Stimulated activated naive B cell treated with anti-CD40 and anti-IgM and Interleukin-4, amounts not matched to agents 10 μg/mL and 1 μg/mL and 100 μg/mL, for 72 hours (primary cell): Measurements from ENCODE around the gene AKT1S1.

Source experiments
- ATAC-seq, 2 donors: fragments of 150-1000 bp; cut with Tn5 transposase; replicated peaks; 2 replicates each; pipeline ENCODE4 v1.10.0; 2021; ENCODE audit warnings: moderate library complexity in 1 of 2
- DNase-seq: peaks from one replicate; pipeline ENCODE4 v3.0.0; 2021
- H3K27ac Mint-ChIP-seq: one replicate; pipeline ENCODE4 v1.8.0; 2022; ENCODE audit warnings: mild to moderate bottlenecking, mixed read lengths
- H3K27me3 Mint-ChIP-seq, 2 donors: one replicate each; pipeline ENCODE4 v1.8.0; 2022; ENCODE audit warnings: mixed read lengths in 2 of 2
- H3K36me3 Mint-ChIP-seq, 2 donors: one replicate each; pipeline ENCODE4 v1.8.0; 2022; ENCODE audit warnings: mixed read lengths in 2 of 2, mild to moderate bottlenecking in 1 of 2
- H3K4me1 Mint-ChIP-seq, 2 donors: one replicate each; pipeline ENCODE4 v1.8.0; 2022; ENCODE audit warnings: mixed read lengths in 2 of 2, mild to moderate bottlenecking in 1 of 2
- H3K4me3 Mint-ChIP-seq, 2 donors: one replicate each; pipeline ENCODE4 v1.8.0; 2022; ENCODE audit warnings: mild to moderate bottlenecking in 2 of 2, mixed read lengths in 2 of 2, moderate library complexity in 1 of 2
- H3K9me3 Mint-ChIP-seq, 2 donors: one replicate each; pipeline ENCODE4 v1.8.0; 2022; ENCODE audit warnings: mixed read lengths in 2 of 2, mild to moderate bottlenecking in 1 of 2

Gene AKT1S1

DNA sequence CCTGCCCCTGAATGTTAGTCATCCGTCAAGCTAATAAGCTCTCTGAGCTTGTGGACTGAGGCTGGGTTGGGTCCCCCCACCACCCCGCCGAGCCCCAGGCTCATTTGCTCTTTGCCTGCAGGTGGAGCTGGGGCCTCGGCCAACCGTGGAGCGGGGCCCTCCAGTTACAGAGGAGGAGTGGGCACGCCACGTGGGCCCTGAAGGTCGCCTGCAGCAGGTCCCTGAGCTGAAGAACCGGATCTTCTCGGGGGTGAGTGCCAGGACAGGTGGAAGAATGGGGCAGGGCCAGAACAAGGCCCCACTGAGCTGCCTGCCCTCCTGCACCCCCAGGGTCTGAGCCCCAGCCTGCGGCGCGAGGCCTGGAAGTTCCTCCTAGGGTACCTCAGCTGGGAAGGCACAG, 5.5 kb upstream of the AKT1S1 start:
- H3K4me3 Mint-ChIP-seq: no peak overlapping the region
- H3K9me3 Mint-ChIP-seq: peaks cover 0 to 2% of the 10 kb centered on the region in 2 donors
- H3K4me1 Mint-ChIP-seq: peaks cover 37 to 86% of the 10 kb centered on the region in 2 donors
- H3K27me3 Mint-ChIP-seq: no peaks in the 10 kb centered on the region
- peaks cover 69 to 87% of the 10 kb centered on the region in 2 donors for H3K36me3 Mint-ChIP-seq
- no peak for DNase-seq
- ATAC-seq: no peak
- H3K27ac Mint-ChIP-seq: peak overlapping the region; percentile 73

DNA sequence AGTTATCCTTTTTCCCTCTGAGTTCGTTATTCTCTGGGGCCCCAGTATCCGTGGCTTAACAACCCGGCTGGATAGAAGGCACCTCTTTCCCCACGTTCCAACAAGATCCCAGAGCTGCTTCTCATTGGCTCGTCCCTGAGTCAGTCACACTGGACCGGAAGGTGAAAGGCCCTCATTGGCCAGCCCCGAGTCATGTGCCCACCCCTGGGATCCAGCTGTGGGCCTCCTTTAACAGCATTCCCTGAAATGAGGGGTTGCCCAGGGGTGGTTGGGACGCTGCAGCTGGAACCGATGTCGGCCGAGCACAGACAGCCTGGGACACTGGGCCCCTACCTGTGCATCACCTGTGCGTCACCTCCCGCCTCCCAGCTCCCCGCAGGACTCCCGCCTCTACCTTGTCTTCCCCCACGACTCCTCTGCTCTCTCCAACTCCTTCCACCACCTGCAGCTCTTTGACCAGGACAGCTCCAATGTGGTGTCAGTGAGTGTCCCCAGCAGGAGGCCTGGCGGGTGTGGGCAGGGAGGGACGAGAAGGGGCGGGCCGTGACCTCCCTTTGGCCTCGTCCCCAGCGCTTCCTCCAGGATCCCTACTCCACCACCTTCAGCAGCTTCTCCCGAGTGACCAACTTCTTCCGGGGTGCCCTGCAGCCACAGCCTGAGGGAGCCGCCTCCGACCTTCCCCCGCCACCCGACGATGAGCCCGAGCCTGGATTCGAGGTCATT, 4.7 kb upstream of the AKT1S1 start:
- Mint-ChIP-seq H3K36me3 (peaks cover 66 to 79% of the 10 kb centered on the region in 2 donors), H3K27me3 (no peaks in the 10 kb centered on the region), H3K9me3 (peaks cover 0 to 2% of the 10 kb centered on the region in 2 donors), H3K4me1 (peaks cover 29 to 77% of the 10 kb centered on the region in 2 donors), H3K27ac (peak overlapping the region; percentile 79), H3K4me3 (peak overlapping the region in 1 of 2 donors; percentile 36)
- DNase-seq: no peak
- no peak for ATAC-seq

GRCh38 chr19:49881186-49881585, 4.0 kb upstream of the AKT1S1 start:
- Mint-ChIP-seq H3K4me1 (peaks cover 29 to 71% of the 10 kb centered on the region in 2 donors), H3K9me3 (peaks cover 0 to 2% of the 10 kb centered on the region in 2 donors), H3K27ac (no peak overlapping the region), H3K4me3 (no peak overlapping the region), H3K36me3 (peaks cover 61 to 74% of the 10 kb centered on the region in 2 donors), H3K27me3 (no peaks in the 10 kb centered on the region)
- ATAC-seq (no peak), DNase-seq (no peak)

DNA sequence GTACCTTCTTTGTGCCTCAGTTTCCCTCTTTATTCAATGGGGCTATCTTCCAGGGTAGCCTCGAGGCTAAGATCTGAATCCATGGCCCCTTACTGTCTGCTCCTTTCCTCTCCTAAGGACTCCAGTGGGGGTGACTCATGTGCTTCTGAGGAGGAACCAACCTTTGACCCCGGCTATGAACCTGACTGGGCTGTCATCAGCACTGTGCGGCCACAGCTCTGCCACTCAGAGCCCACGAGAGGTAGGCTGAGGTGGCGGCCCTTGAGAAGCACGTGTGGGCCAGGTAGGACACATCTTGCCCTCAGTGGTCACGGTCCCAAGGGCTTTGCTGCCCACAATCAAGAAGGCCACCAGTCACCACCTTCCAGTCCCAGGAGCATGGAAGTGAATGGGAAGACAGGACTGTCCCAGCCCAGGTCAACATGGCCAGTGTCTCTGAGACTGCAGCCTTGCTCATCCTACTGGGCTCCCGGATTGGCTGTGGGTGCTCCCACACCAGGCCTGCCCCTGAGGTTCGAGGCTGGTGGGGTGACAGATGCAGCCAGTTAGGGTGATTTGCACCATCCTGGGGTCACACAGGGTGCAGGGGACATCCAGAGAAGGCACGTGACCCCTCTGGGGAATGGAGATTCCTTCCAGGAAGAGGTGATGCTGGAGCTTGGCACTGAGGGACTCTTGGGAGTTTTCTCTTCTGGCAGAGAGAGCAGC, 3.2 kb upstream of the AKT1S1 start:
- ATAC-seq (no peak), DNase-seq (no peak)
- peaks cover 60 to 73% of the 10 kb centered on the region in 2 donors for H3K36me3 Mint-ChIP-seq
- no peak overlapping the region for H3K27ac Mint-ChIP-seq
- peaks cover 0 to 2% of the 10 kb centered on the region in 2 donors for H3K9me3 Mint-ChIP-seq
- H3K27me3 Mint-ChIP-seq: no peaks in the 10 kb centered on the region
- H3K4me3 Mint-ChIP-seq: no peak overlapping the region
- peaks cover 33 to 72% of the 10 kb centered on the region in 2 donors for H3K4me1 Mint-ChIP-seq

- Mint-ChIP-seq H3K4me1 (peaks cover 31 to 71% of the 10 kb centered on the region in 2 donors), H3K27ac (peak overlapping the region; percentile 42), H3K36me3 (peaks cover 54 to 64% of the 10 kb centered on the region in 2 donors), H3K27me3 (no peaks in the 10 kb centered on the region), H3K9me3 (peaks cover 0 to 2% of the 10 kb centered on the region in 2 donors), H3K4me3 (peak overlapping the region in 1 of 2 donors; percentile 9)
- ATAC-seq (no peak), DNase-seq (no peak)
These were observed 2.2 kb upstream of the AKT1S1 start for GRCh38 chr19:49879243-49879963.

DNA sequence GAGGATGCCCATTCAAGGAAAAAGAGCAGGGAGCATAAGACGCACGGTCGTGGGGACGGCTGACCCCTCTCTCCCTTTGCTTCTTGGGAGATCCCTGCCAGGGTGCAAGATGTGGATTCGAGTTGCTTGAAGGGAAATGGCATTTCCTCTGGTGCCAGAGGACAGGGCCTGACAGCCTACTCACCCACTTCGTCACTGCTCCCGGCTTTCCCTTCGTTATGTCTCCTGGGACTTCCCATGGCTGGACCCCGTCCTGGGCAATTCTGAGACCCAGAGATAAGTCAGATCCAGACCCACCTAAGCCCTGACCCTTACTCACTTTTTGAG, 1.6 kb upstream of the AKT1S1 start:
- no peak overlapping the region for H3K27ac Mint-ChIP-seq
- H3K4me3 Mint-ChIP-seq: no peak overlapping the region
- H3K4me1 Mint-ChIP-seq: peaks cover 30 to 70% of the 10 kb centered on the region in 2 donors
- DNase-seq (no peak), ATAC-seq (no peak)
- H3K36me3 Mint-ChIP-seq: peaks cover 52 to 65% of the 10 kb centered on the region in 2 donors
- H3K27me3 Mint-ChIP-seq: no peaks in the 10 kb centered on the region
- H3K9me3 Mint-ChIP-seq: peaks cover 0 to 2% of the 10 kb centered on the region in 2 donors

DNA sequence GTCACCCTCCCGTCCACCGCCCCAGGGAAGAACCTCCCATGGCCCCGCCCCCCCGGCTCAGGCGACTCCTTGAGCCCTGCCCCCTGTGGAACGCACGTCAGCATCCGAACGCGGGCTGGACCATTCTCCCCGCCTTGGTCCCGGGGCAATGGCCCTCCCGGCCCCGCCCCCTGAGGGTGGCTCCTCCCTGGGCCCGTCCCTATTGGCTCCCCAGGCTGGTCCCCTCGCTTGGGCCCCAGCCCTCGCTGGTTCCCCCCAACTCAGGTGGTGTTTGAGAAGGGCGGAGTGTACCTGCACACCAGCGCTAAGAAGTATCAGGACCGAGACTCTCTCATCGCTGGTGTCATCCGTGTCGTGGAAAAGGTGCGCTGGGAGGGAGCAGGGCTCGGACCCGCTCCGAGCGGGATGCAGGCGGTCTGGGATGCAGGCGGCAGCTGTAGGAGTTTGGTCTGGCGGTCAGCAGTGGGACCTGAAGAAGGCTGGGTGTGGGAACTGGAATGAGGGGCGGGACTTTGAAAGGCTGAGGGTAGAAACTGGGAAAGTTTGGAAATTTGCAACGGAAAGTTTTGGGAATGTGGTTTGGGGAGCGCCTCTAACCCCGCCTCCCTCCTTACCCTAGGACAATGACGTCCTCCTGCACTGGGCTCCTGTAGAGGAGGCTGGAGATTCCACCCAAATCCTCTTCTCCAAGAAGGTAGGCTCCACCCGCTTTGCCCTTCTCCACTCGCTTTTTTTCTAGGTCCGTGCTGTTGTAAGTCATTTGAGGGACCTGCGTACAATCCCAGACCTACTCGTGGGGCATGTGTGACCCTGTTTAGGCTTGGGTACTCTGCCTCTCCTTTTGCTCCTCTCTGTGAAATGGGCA, 956 bp upstream of the AKT1S1 start:
- no peak overlapping the region for H3K4me3 Mint-ChIP-seq
- H3K4me1 Mint-ChIP-seq: peaks cover 29 to 64% of the 10 kb centered on the region in 2 donors
- ATAC-seq (peak; percentile 74 to 76), DNase-seq (peak; percentile 97)
- H3K27ac Mint-ChIP-seq: no peak overlapping the region
- H3K27me3 Mint-ChIP-seq: no peaks in the 10 kb centered on the region
- peaks cover 46 to 62% of the 10 kb centered on the region in 2 donors for H3K36me3 Mint-ChIP-seq
- H3K9me3 Mint-ChIP-seq: no peaks in the 10 kb centered on the region

DNA sequence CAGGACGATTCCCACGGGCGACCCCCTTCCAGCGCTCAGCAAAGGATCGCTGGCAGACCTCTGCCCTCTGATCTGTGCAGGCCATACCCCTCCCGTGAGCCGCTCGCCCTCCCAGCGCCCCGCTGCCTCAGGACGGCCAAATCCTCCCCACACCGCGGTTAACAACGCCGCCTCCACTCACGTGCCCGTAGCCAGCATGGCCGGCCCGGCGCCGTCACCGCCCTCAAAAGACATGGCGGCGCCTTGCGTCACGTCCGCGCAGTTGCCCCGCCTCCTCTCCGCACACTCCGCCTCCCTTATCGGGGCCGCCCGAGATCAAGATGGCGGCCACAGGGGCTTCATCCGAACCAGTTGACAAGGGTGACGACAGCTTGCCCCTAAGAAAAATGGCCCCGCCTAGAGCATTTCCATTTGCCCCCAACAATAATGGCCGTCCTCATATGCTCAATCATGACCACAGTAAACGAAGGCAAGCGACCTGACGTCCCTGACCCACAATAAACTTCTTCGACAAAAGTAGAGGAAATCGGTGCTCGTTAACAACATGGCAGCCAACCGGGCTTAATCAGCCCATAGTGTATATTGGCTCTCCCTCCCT, 634 bp downstream of the AKT1S1 start:
- DNase-seq: peak; percentile 98
- Mint-ChIP-seq H3K4me3 (no peak overlapping the region), H3K27me3 (no peaks in the 10 kb centered on the region), H3K27ac (no peak overlapping the region), H3K36me3 (peaks cover 39 to 55% of the 10 kb centered on the region in 2 donors), H3K9me3 (no peaks in the 10 kb centered on the region), H3K4me1 (peaks cover 29 to 60% of the 10 kb centered on the region in 2 donors)
- peak; percentile 62 to 69 for ATAC-seq

DNA sequence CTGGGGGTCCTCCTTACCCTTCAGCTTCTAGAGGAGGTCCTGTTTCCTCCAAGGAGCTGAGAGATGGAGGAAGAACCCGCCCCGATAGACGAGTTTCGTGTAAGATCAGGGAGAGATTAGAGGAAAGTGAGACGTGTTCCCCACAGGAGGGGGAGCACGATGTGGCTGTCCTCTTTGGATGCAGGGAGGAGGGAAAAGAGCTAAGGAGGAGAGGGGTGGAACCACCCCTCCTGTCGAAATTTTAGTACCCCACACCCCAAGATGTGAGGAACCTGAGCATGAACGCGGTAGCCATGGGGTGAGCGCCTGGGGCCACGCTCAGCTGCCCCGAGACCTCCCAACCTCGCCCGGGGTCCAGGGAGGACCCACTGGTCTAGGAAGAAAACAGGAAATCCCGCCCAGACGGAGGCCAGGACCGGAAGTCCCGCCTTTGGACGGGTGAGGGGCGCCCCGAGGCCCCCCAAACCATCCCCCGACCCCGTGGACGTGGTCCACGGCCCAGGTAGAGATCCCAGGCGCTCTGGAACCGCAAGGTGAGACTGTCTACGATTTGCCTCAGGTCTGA, 1.2 kb downstream of the AKT1S1 start:
- H3K4me1 Mint-ChIP-seq: peaks cover 26 to 57% of the 10 kb centered on the region in 2 donors
- DNase-seq (peak; percentile 49), ATAC-seq (no peak)
- peaks cover 33 to 49% of the 10 kb centered on the region in 2 donors for H3K36me3 Mint-ChIP-seq
- H3K27me3 Mint-ChIP-seq: no peaks in the 10 kb centered on the region
- no peaks in the 10 kb centered on the region for H3K9me3 Mint-ChIP-seq
- H3K4me3 Mint-ChIP-seq: no peak overlapping the region
- no peak overlapping the region for H3K27ac Mint-ChIP-seq

DNA sequence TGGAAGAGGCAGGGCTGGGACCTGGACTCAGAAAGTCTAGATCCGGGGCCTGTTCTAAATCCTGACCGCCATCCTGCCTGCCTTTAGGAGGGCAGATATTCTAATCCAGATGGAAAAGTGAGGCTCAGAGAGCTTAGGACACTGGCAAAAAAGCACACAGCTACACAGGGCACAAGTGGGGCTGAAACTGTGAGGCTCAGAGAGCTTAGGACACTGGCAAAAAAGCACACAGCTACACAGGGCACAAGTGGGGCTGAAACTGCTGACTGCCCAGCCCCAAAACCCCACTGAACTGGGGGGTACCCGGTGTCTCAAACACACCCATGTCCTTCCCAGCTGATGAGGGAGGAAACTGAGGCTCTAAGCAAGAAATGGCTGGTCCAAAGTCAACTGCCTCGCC, 2.0 kb downstream of the AKT1S1 start:
- no peaks in the 10 kb centered on the region for H3K27me3 Mint-ChIP-seq
- ATAC-seq (no peak), DNase-seq (no peak)
- no peak overlapping the region for H3K4me3 Mint-ChIP-seq
- H3K4me1 Mint-ChIP-seq: peaks cover 27 to 58% of the 10 kb centered on the region in 2 donors
- H3K36me3 Mint-ChIP-seq: peaks cover 28 to 41% of the 10 kb centered on the region in 2 donors
- H3K27ac Mint-ChIP-seq: no peak overlapping the region
- no peaks in the 10 kb centered on the region for H3K9me3 Mint-ChIP-seq

GRCh38 chr19:49874503-49875157, 2.5 kb downstream of the AKT1S1 start:
- no peaks in the 10 kb centered on the region for H3K9me3 Mint-ChIP-seq
- peak overlapping the region in 1 of 2 donors; percentile 30 for H3K4me3 Mint-ChIP-seq
- no peak for DNase-seq
- H3K27ac Mint-ChIP-seq: peak overlapping the region; percentile 43
- peaks cover 26 to 38% of the 10 kb centered on the region in 2 donors for H3K36me3 Mint-ChIP-seq
- H3K4me1 Mint-ChIP-seq: peaks cover 29 to 58% of the 10 kb centered on the region in 2 donors
- ATAC-seq: no peak
- H3K27me3 Mint-ChIP-seq: no peaks in the 10 kb centered on the region

- DNase-seq (no peak), ATAC-seq (no peak)
- H3K4me3 Mint-ChIP-seq: no peak overlapping the region
- no peaks in the 10 kb centered on the region for H3K27me3 Mint-ChIP-seq
- no peaks in the 10 kb centered on the region for H3K9me3 Mint-ChIP-seq
- peak overlapping the region; percentile 43 for H3K27ac Mint-ChIP-seq
- H3K4me1 Mint-ChIP-seq: peaks cover 25 to 50% of the 10 kb centered on the region in 2 donors
- H3K36me3 Mint-ChIP-seq: peaks cover 20 to 30% of the 10 kb centered on the region in 2 donors
These were observed 3.3 kb downstream of the AKT1S1 start for GRCh38 chr19:49873834-49874233.

DNA sequence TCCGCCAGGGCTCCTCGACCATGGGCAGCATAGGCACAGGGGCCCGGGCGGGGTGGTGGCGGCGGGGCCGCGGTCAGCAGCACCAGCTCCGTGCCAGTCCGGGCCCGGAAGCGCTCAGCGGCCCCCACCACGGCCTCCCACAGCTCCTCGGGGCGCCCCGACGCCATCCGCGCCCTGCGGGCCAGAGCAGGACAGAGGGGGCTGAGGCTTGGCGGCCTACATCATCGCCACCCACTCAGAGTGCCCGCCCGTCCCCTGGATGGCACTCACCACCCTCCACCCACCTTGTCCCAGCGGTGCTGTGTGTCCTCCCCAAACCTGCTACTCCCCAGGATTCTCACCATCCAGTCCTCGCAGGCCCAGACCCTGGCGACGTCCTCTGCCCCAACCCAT, 4.0 kb downstream of the AKT1S1 start:
- Mint-ChIP-seq H3K4me3 (no peak overlapping the region), H3K27me3 (no peaks in the 10 kb centered on the region), H3K36me3 (peaks cover 18 to 25% of the 10 kb centered on the region in 2 donors), H3K27ac (peak overlapping the region; percentile 78), H3K4me1 (peaks cover 20 to 43% of the 10 kb centered on the region in 2 donors), H3K9me3 (no peaks in the 10 kb centered on the region)
- DNase-seq (no peak), ATAC-seq (no peak)
